Effector memory CD8-positive, alpha-beta T cell (primary cell): ENCODE data around the gene PADI2.

Experiments
- ATAC-seq: fragments of 150-1000 bp; cut with Tn5 transposase; replicated peaks from 2 replicates; pipeline ENCODE4 v1.10.0; 2021; ENCODE audit warnings: mild to moderate bottlenecking, moderate library complexity
- DNase-seq, 3 experiments: peaks; one replicate each; pipeline ENCODE4 v3.0.0; 2021
- H3K27ac Mint-ChIP-seq, 2 donors: one replicate each; pipeline ENCODE4 v1.8.0; 2022; ENCODE audit warnings: mild to moderate bottlenecking in 2 of 2, mixed read lengths in 2 of 2, moderate library complexity in 2 of 2
- H3K27me3 Mint-ChIP-seq, 2 donors: one replicate each; pipeline ENCODE4 v1.8.0; 2022; ENCODE audit warnings: mixed read lengths in 2 of 2
- H3K36me3 Mint-ChIP-seq: one replicate; pipeline ENCODE4 v1.8.0; 2022; ENCODE audit warnings: mild to moderate bottlenecking, moderate library complexity, mixed read lengths; ENCODE audit not compliant: insufficient read depth
- H3K4me1 Mint-ChIP-seq, 2 donors: one replicate each; pipeline ENCODE4 v1.8.0; 2022; ENCODE audit warnings: low read depth in 2 of 2, mixed read lengths in 2 of 2
- H3K4me3 Mint-ChIP-seq, 2 donors: one replicate each; pipeline ENCODE4 v1.8.0; 2022; ENCODE audit warnings: mild to moderate bottlenecking in 2 of 2, mixed read lengths in 2 of 2, moderate library complexity in 2 of 2
- H3K9me3 Mint-ChIP-seq, 2 donors: one replicate each; pipeline ENCODE4 v1.8.0; 2022; ENCODE audit warnings: mixed read lengths in 2 of 2
- total RNA-seq, 9 experiments: gene quantifications; one replicate each; lab custom pipeline; 2026; lab: John Stamatoyannopoulos, UW

PADI2 gene
- total RNA-seq, result 0 to 0.11 (median 0) reads per million in 9 experiments

- Mint-ChIP-seq H3K36me3 (peaks cover 3% of the 10 kb centered on the region), H3K27ac (no peak within 1 kb of the TSS), H3K4me3 (peak within 1 kb of the TSS; percentile 35 to 58), H3K4me1 (peaks cover 0 to 8% of the 10 kb centered on the region in 2 donors), H3K27me3 (peaks cover 59 to 100% of the 10 kb centered on the region in 2 donors), H3K9me3 (no peaks in the 10 kb centered on the region)
- ATAC-seq (peak; percentile 83), DNase-seq (peak in 2 of 3 experiments; percentile 11 to 23)
Measured at GRCh38 chr1:17119076-17119772, at the start of gene PADI2. Gene PADI2, minus strand, starts transcription at chr1:17119451. Its CDS starts 80 bp downstream, at chr1:17119371.

GRCh38 chr1:17168091-17168876 is 49.0 kb upstream of the PADI2 start:
- H3K27me3 Mint-ChIP-seq, result peaks cover 39 to 56% of the 10 kb centered on the region in 2 donors
- H3K36me3 Mint-ChIP-seq, result no peaks in the 10 kb centered on the region
- H3K4me3 Mint-ChIP-seq, result no peak overlapping the region
- H3K4me1 Mint-ChIP-seq, result peaks cover 0 to 2% of the 10 kb centered on the region in 2 donors
- no peak overlapping the region for H3K27ac Mint-ChIP-seq
- ATAC-seq (no peak), DNase-seq (no peak)
- H3K9me3 Mint-ChIP-seq, result no peaks in the 10 kb centered on the region

- ATAC-seq (no peak), DNase-seq (no peak)
- no peaks in the 10 kb centered on the region for H3K4me1 Mint-ChIP-seq
- no peak overlapping the region for H3K4me3 Mint-ChIP-seq
- H3K36me3 Mint-ChIP-seq, result no peaks in the 10 kb centered on the region
- no peak overlapping the region for H3K27ac Mint-ChIP-seq
- H3K27me3 Mint-ChIP-seq, result peaks cover 36 to 54% of the 10 kb centered on the region in 2 donors
- H3K9me3 Mint-ChIP-seq, result no peaks in the 10 kb centered on the region
Measured at GRCh38 chr1:17167786-17168090, 48.5 kb upstream of the PADI2 start.

GRCh38 chr1:17167041-17167785 is 48.0 kb upstream of the PADI2 start:
- no peaks in the 10 kb centered on the region for H3K36me3 Mint-ChIP-seq
- H3K9me3 Mint-ChIP-seq, result no peaks in the 10 kb centered on the region
- no peak overlapping the region for H3K4me3 Mint-ChIP-seq
- DNase-seq, result no peak
- H3K27me3 Mint-ChIP-seq, result peaks cover 36 to 52% of the 10 kb centered on the region in 2 donors
- H3K4me1 Mint-ChIP-seq, result no peaks in the 10 kb centered on the region
- no peak for ATAC-seq
- no peak overlapping the region for H3K27ac Mint-ChIP-seq

DNA sequence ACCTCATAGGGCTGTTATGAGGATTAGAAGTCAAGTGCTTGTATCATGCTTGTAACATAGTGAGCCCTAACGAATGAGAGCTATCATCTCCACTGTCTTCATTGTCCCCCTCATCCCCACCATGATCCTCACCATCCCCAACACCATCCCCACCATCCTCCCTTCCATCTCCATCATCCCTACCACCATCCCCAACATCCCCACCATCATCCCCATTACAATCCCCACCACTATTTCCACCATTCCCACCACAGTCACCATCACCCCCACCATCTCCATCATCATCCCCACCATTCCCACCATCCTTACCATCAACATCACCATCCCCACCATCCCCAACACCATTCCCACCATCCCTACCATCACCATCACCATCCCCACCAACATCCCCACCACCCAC is 46.6 kb upstream of the PADI2 start:
- H3K4me3 Mint-ChIP-seq, result no peak overlapping the region
- H3K4me1 Mint-ChIP-seq, result no peaks in the 10 kb centered on the region
- H3K9me3 Mint-ChIP-seq, result no peaks in the 10 kb centered on the region
- DNase-seq, result no peak
- no peak for ATAC-seq
- no peak overlapping the region for H3K27ac Mint-ChIP-seq
- H3K36me3 Mint-ChIP-seq, result no peaks in the 10 kb centered on the region
- peaks cover 36 to 52% of the 10 kb centered on the region in 2 donors for H3K27me3 Mint-ChIP-seq

DNA sequence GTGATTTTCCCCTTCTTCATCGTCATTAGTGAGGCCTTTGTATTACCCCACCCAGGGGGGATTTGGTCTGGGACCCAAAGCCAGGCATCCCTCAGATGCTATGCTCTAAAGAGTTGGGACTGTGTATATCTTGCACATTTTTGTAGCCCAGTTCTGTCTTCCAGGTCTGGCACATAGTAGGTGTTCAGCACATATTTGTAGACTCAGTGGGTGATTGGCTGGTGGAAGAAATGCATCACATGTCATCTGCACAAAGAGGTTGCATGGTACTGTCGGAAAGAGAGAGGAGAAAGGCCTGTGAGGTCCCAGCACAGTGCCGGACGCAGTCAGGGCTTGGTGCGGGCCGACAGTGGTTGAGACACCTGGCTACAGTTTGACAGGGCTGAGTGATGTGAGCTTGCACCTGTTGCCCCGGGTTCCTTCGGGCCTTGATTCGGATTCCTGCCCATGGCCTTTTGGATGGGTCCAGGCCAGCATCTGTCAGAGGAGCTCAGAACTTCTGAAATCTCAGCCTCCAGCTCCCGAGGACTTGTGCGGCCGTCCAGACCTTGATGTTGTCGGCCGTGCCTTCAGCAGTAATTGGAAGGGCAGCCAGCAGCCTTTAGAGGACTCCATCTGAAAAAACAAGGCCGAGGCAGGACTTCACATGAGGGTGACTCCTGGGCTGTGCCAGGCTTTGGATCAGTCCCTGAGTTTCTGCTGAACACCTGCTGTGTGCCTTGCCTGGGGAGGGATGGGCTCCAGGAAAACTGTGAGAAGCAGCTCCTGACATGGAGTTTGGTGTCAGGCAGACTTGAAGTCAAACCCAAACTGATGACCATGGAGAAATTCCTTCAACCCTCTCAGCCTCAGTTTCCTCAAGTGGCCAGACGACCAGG is 44.8 kb upstream of the PADI2 start:
- H3K27me3 Mint-ChIP-seq, result peaks cover 36 to 52% of the 10 kb centered on the region in 2 donors
- no peak overlapping the region for H3K4me3 Mint-ChIP-seq
- DNase-seq (no peak), ATAC-seq (no peak)
- H3K9me3 Mint-ChIP-seq, result no peaks in the 10 kb centered on the region
- H3K27ac Mint-ChIP-seq, result peak overlapping the region in 1 of 2 donors; percentile 53
- H3K36me3 Mint-ChIP-seq, result no peaks in the 10 kb centered on the region
- no peaks in the 10 kb centered on the region for H3K4me1 Mint-ChIP-seq

DNA sequence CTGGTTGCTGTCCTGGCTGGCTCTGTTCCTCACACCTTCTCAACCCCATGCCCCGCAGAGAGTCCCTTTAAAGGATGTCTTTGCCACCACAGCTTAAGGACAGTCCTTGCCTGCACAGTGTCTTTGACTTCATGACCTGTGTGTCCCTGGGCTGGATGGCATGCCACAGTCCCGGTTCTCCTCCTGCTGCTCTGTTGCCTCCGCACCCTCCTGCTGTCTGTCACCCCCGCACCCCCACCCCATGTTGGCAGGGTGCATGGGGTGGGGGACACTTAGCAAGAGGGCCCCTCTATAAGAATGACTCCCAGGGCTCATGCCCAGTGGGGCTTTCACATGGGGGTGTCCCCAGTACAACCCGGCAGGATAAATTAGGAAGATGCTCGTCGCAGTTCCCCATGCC is 44.1 kb upstream of the PADI2 start:
- ATAC-seq (no peak), DNase-seq (no peak)
- peak overlapping the region in 1 of 2 donors; percentile 53 for H3K27ac Mint-ChIP-seq
- H3K9me3 Mint-ChIP-seq, result no peaks in the 10 kb centered on the region
- H3K36me3 Mint-ChIP-seq, result no peaks in the 10 kb centered on the region
- H3K4me1 Mint-ChIP-seq, result no peaks in the 10 kb centered on the region
- no peak overlapping the region for H3K4me3 Mint-ChIP-seq
- H3K27me3 Mint-ChIP-seq, result peaks cover 36 to 52% of the 10 kb centered on the region in 2 donors

GRCh38 chr1:17162941-17163340 is 43.7 kb upstream of the PADI2 start:
- no peaks in the 10 kb centered on the region for H3K9me3 Mint-ChIP-seq
- H3K36me3 Mint-ChIP-seq, result no peaks in the 10 kb centered on the region
- no peaks in the 10 kb centered on the region for H3K4me1 Mint-ChIP-seq
- H3K4me3 Mint-ChIP-seq, result no peak overlapping the region
- DNase-seq (no peak), ATAC-seq (no peak)
- no peak overlapping the region for H3K27ac Mint-ChIP-seq
- peaks cover 36 to 49% of the 10 kb centered on the region in 2 donors for H3K27me3 Mint-ChIP-seq

DNA sequence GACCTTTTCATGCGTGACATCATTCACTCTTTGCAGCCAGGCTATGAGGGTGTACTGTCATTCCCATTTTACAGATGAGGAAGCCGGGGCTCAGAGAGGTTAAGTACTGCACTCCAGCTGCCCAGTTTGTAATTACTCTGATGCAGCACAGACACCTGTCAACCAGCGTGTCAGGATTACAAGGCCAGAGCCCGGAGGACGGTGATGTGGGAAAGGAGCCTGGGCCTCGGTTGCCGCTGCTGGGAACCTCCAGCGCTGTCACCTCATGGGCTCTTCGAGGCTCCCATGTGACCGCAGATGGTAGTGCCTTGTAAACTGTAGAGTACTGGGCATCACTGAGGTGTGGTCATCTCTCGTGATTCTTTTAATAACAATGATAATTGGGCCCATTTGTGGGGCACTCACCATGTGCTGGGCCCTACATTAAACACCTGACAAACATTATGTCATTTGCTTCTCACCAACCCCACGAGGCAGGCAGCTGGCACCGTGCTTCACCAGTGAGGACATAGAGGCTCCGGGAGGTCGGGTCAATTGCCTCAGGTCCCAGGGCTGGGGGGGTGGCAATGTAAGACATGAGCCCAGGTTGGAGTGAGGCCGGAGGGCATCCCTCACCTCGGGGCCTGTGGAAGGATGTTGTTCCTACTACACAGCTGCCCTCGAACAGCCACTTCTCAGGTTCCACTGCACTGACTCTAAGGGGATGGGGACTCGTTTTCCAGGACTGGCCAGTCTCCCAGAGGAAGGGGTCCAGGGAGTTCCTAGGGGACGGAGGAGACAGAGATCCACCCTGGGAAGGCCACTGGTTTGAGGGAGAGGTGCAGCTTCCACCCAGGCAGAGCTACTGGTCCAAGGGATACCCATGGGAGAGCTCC is 42.9 kb upstream of the PADI2 start:
- DNase-seq, result no peak
- no peaks in the 10 kb centered on the region for H3K4me1 Mint-ChIP-seq
- H3K9me3 Mint-ChIP-seq, result no peaks in the 10 kb centered on the region
- no peak overlapping the region for H3K27ac Mint-ChIP-seq
- no peaks in the 10 kb centered on the region for H3K36me3 Mint-ChIP-seq
- no peak overlapping the region for H3K4me3 Mint-ChIP-seq
- ATAC-seq, result no peak
- peaks cover 29 to 41% of the 10 kb centered on the region in 2 donors for H3K27me3 Mint-ChIP-seq

DNA sequence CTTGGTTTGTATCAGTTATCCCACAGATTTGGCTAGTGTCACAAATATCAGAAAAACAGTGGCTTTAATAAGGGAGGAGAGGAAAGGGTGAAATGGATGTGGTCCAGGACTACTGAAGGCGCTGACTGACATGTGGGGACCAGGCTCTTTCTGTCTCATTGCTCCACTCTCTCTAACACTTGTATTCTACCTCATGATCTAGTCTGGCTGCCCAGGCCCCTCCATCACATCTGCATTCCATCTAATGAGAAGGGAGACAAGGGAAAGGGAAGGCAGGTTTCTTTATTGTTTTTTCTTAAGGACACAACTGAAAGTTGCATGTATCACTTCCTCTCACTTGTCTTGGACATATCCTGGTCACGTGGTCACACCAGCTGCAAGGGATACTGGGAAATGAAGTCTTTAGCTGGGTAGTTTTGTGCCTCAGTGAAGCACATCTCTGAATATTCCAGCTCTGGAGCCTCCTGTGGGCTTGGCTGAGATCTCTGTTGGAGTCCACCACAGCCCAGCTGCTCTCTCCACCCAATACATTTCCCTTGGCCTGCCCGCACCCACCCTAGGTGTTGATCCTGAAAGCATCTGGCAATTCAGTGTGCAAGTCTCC is 42.0 kb upstream of the PADI2 start:
- no peaks in the 10 kb centered on the region for H3K4me1 Mint-ChIP-seq
- DNase-seq (no peak), ATAC-seq (no peak)
- H3K27me3 Mint-ChIP-seq, result peaks cover 27 to 32% of the 10 kb centered on the region in 2 donors
- no peak overlapping the region for H3K27ac Mint-ChIP-seq
- peaks cover 0 to 2% of the 10 kb centered on the region in 2 donors for H3K9me3 Mint-ChIP-seq
- no peaks in the 10 kb centered on the region for H3K36me3 Mint-ChIP-seq
- H3K4me3 Mint-ChIP-seq, result no peak overlapping the region

DNA sequence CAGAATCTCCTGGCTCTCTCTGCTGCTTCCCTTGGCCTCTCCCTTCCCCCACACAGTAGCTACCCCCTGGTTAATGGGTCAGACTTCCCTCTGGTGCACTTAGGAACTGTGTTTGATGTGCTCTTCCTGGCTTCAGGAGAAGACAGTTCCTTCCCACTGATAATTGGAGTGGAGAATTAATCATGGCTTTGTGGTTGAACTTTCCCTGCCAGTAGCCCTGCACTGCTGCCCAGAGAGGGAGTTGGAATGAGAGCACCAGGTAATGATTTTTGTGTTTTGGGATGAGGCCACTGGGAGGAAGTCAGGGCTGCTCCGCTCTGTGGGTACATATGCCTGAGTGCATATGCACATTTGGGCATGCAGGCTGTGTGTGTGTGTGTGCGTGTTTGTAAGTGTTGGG is 39.7 kb upstream of the PADI2 start:
- no peak overlapping the region for H3K27ac Mint-ChIP-seq
- H3K4me3 Mint-ChIP-seq, result no peak overlapping the region
- DNase-seq (no peak), ATAC-seq (no peak)
- H3K9me3 Mint-ChIP-seq, result peaks cover 11 to 15% of the 10 kb centered on the region in 2 donors
- H3K36me3 Mint-ChIP-seq, result no peaks in the 10 kb centered on the region
- H3K4me1 Mint-ChIP-seq, result no peaks in the 10 kb centered on the region
- peaks cover 19 to 25% of the 10 kb centered on the region in 2 donors for H3K27me3 Mint-ChIP-seq

GRCh38 chr1:17156108-17156507 is 36.9 kb upstream of the PADI2 start:
- Mint-ChIP-seq H3K4me3 (no peak overlapping the region), H3K27me3 (peaks cover 28 to 32% of the 10 kb centered on the region in 2 donors), H3K4me1 (no peaks in the 10 kb centered on the region), H3K9me3 (peaks cover 20 to 29% of the 10 kb centered on the region in 2 donors), H3K27ac (no peak overlapping the region), H3K36me3 (no peaks in the 10 kb centered on the region)
- DNase-seq (no peak), ATAC-seq (no peak)
